Measurements from ENCODE around the gene RUNX3. TPM values are rescaled to one million over a fixed set of nuclear protein-coding genes. Genes with fewer than 3 reads are reported as not detected.

RUNX3 gene
- total RNA-seq, 1 donor, result not detected

- DNase-seq (ENCODE audit: low read depth), result peak; percentile 39
- H3K4me3 ChIP-seq (ENCODE audit: low read depth, low read length), result no peak overlapping the region
- TF ChIP-seq CTCF (IDR thresholded peaks at IDR 0.05; ENCODE audit: insufficient read depth, low read length), result no peak
Observed at GRCh38 chr1:24850328-24850920, 79.7 kb downstream of the RUNX3 start.

DNA sequence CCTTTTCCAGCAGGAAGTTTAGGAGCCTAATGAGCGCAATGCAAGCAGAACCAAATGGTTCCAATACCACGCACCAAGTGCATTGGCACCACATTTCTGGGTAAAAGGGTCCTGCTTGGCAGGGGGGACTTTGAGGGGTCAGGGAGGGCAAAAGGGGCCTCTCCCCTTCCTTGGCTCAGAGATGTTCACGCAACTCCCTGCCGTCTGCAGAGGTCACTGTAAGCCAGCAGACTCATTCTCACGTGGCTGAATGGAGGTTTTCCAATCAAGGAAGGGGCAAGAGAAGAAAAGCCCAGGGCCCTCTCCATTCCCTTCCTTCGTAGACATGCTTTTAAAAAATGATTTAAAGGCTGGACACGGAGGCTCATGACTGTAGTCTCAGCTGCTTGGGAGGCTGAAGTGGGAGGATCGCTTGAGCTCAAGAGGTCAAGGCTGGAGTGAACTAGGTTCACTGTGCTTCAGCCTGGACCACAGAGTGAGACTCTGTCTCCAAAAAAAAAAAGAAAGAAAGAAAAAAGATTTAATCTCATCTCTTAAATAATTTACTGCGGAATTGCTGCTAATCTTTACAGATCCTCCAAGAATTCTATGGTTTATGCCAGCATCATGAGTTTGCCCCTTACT lies 80.3 kb downstream of the RUNX3 start:
- TF ChIP-seq CTCF (IDR thresholded peaks at IDR 0.05; ENCODE audit: insufficient read depth, low read length), result peak; percentile 14
- H3K4me3 ChIP-seq (ENCODE audit: low read depth, low read length), result no peak overlapping the region
- peak; percentile 39 for DNase-seq (ENCODE audit: low read depth)

Small RNAs within 50 kb of the gene (small RNA-seq; reads per million reads assigned to genes)
- gene MIR6731, result not detected

Other genes starting within 250 kb of the RUNX3 start
- 571 and 966 TPM in 2 replicates for gene CLIC4, start 184.8 kb downstream of the RUNX3 start, total RNA-seq (ENCODE audit: low replicate concordance)

All from fibroblast of the aortic adventitia (primary cell).